Natural killer cell (primary cell): Measurements from ENCODE around the gene ADH4. TPM values are rescaled to one million over a fixed set of nuclear protein-coding genes. Genes with fewer than 3 reads are reported as not detected.

Experiments used
- ATAC-seq, 3 donors: fragments of 150-1000 bp in 2 of 3; fragments of 200-7000 bp in 1 of 3; cut with Tn5 transposase; 1 replicate in 1 of 3; 2 replicates in 2 of 3; pipeline ENCODE4 v1.10.0; 2021; ENCODE audit warnings: mild to moderate bottlenecking in 2 of 3, moderate library complexity in 2 of 3
- DNase-seq, 2 donors: peaks; one replicate each; pipeline versions ENCODE4 v3.0.0 to v3.0.0-alpha.2; 2013 to 2021; ENCODE audit warnings: mixed read lengths in 1 of 2
- H3K27ac ChIP-seq: one replicate; pipeline ENCODE4 v1.5.1; 2013; ENCODE audit warnings: mild to moderate bottlenecking, low read length
- H3K27me3 ChIP-seq: one replicate; pipeline ENCODE4 v1.6.1; 2013; ENCODE audit warnings: low read length; ENCODE audit not compliant: control insufficient read depth, insufficient read depth
- H3K36me3 ChIP-seq: one replicate; pipeline ENCODE4 v1.6.1; 2013; ENCODE audit warnings: low read length; ENCODE audit not compliant: control insufficient read depth, insufficient read depth
- H3K4me1 ChIP-seq: one replicate; pipeline ENCODE4 v1.6.1; 2013; ENCODE audit warnings: low read length; ENCODE audit not compliant: control insufficient read depth, insufficient read depth
- H3K4me3 ChIP-seq: one replicate; pipeline ENCODE4 v1.5.1; 2013; ENCODE audit warnings: low read length
- H3K9me3 ChIP-seq: one replicate; pipeline ENCODE4 v1.6.1; 2013; ENCODE audit warnings: low read length; ENCODE audit not compliant: control insufficient read depth, insufficient read depth
- H3K27ac Mint-ChIP-seq, 2 donors: one replicate each; pipeline ENCODE4 v1.8.0; 2022; ENCODE audit warnings: mild to moderate bottlenecking in 2 of 2, mixed read lengths in 2 of 2, moderate library complexity in 1 of 2
- H3K27me3 Mint-ChIP-seq, 2 donors: one replicate each; pipeline ENCODE4 v1.8.0; 2022; ENCODE audit warnings: low read depth in 2 of 2, mixed read lengths in 2 of 2
- H3K36me3 Mint-ChIP-seq: one replicate; pipeline ENCODE4 v1.8.0; 2022; ENCODE audit warnings: mixed read lengths
- H3K4me1 Mint-ChIP-seq, 2 donors: one replicate each; pipeline ENCODE4 v1.8.0; 2022; ENCODE audit warnings: mixed read lengths in 2 of 2
- H3K4me3 Mint-ChIP-seq: one replicate; pipeline ENCODE4 v1.8.0; 2022; ENCODE audit warnings: mild to moderate bottlenecking, moderate library complexity, mixed read lengths
- H3K9me3 Mint-ChIP-seq, 2 donors: one replicate each; pipeline ENCODE4 v1.8.0; 2022; ENCODE audit warnings: mixed read lengths in 2 of 2
- WGBS: methylation state at CpG from one replicate; pipeline ENCODE4 v1.1.7; 2013; ENCODE audit warnings: missing lambda C conversion rate; ENCODE audit not compliant: insufficient coverage; 5-methylcytosine and 5-hydroxymethylcytosine counted together
- intact Hi-C: fragments of 100-400 bp; cut with micrococcal nuclease; formaldehyde crosslinking; loops from one replicate; pipeline ENCODE4 v1.14.2; 2022
- total RNA-seq, 4 donors: library from RNA; stranded (reverse); fragments of 120-200 nt in 1 of 4; gene quantifications; one replicate each; pipeline versions ENCODE4 v1.2.3 to v1.2.4, GENCODE V29; 2013 to 2022
- TF ChIP-seq, protein P1 (sequence below): fragments of 200-600 bp; IDR thresholded peaks from one replicate; pipeline ENCODE4 v1.8.0; 2022; ENCODE audit warnings: antibody characterized with exemption

Gene ADH4
- total RNA-seq, 3 donors from 2014 or later (not counting 1 experiment from before 2014, with no cell fraction given): not detected

GRCh38 chr4:99126376-99126775 is 17.7 kb downstream of the ADH4 start:
- Mint-ChIP-seq H3K36me3 (no peaks in the 10 kb centered on the region), H3K27ac (no peak overlapping the region), H3K4me1 (no peaks in the 10 kb centered on the region), H3K9me3 (no peaks in the 10 kb centered on the region), H3K27me3 (no peaks in the 10 kb centered on the region), H3K4me3 (no peak overlapping the region)
- DNase-seq (no peak), ATAC-seq (no peak)
- 100% methylated on average over 1 of the region's 1 CpG for WGBS
- no peaks in the 10 kb centered on the region for H3K4me1 ChIP-seq
- H3K27ac ChIP-seq: no peak overlapping the region
- intact Hi-C loops: no loop called here
- H3K27me3 ChIP-seq: no peaks in the 10 kb centered on the region
- TF ChIP-seq, protein P1, sequence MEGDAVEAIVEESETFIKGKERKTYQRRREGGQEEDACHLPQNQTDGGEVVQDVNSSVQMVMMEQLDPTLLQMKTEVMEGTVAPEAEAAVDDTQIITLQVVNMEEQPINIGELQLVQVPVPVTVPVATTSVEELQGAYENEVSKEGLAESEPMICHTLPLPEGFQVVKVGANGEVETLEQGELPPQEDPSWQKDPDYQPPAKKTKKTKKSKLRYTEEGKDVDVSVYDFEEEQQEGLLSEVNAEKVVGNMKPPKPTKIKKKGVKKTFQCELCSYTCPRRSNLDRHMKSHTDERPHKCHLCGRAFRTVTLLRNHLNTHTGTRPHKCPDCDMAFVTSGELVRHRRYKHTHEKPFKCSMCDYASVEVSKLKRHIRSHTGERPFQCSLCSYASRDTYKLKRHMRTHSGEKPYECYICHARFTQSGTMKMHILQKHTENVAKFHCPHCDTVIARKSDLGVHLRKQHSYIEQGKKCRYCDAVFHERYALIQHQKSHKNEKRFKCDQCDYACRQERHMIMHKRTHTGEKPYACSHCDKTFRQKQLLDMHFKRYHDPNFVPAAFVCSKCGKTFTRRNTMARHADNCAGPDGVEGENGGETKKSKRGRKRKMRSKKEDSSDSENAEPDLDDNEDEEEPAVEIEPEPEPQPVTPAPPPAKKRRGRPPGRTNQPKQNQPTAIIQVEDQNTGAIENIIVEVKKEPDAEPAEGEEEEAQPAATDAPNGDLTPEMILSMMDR: no peak
- no peaks in the 10 kb centered on the region for H3K9me3 ChIP-seq
- H3K36me3 ChIP-seq: no peaks in the 10 kb centered on the region
- no peak overlapping the region for H3K4me3 ChIP-seq

DNA sequence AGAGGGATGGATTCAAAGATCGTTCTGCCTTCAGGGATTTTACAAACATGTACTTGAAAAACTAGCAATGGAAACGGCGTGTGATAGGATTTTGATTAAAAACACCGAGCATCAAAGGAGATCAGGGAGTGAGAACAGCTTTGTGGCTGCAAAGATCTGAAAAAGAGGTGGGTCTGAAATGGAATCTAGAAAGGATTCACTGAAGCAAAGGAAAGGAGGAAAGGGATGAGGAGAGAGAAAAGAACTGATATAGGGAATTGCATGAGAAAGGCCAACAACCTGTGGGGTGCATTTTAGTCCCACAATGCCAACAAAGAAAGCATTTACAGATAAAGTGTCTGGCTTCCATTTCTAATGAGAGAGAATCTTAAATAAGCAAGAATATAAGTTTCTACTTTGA is 23.1 kb downstream of the ADH4 start:
- DNase-seq (no peak), ATAC-seq (no peak)
- intact Hi-C loops: no loop called here
- Histone ChIP-seq H3K4me3 (no peak overlapping the region), H3K4me1 (no peaks in the 10 kb centered on the region), H3K27me3 (no peaks in the 10 kb centered on the region), H3K9me3 (no peaks in the 10 kb centered on the region), H3K27ac (no peak overlapping the region), H3K36me3 (no peaks in the 10 kb centered on the region)
- no peaks in the 10 kb centered on the region for H3K4me1 Mint-ChIP-seq
- TF ChIP-seq, protein P1: no peak
- H3K36me3 Mint-ChIP-seq: no peaks in the 10 kb centered on the region
- H3K9me3 Mint-ChIP-seq: no peaks in the 10 kb centered on the region
- H3K4me3 Mint-ChIP-seq: no peak overlapping the region
- WGBS: 93% methylated on average over 4 of the region's 4 CpGs
- H3K27ac Mint-ChIP-seq: no peak overlapping the region
- no peaks in the 10 kb centered on the region for H3K27me3 Mint-ChIP-seq

DNA sequence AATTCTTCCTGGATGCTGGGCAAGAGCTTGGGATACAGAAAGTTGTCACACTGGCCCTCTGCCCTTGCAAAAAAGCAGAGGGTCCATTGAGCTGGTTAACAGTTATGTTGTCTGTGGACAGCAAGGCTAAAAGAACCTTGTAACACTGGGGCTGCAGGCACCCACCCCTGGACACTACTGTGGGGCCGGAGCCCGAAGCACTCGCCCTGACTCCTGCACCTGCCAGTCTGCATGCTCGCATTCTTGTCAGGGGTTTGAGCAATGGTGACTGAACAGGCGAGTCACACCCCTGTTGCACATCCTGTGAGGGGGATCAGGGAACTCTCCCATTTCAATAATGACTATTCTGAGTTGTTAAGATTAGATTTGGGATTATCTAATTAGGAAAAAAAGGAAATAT is 23.6 kb downstream of the ADH4 start:
- ATAC-seq (no peak), DNase-seq (no peak)
- no peaks in the 10 kb centered on the region for H3K4me1 ChIP-seq
- Mint-ChIP-seq H3K27ac (no peak overlapping the region), H3K36me3 (no peaks in the 10 kb centered on the region), H3K27me3 (no peaks in the 10 kb centered on the region), H3K4me3 (no peak overlapping the region), H3K4me1 (no peaks in the 10 kb centered on the region), H3K9me3 (no peaks in the 10 kb centered on the region)
- TF ChIP-seq, protein P1: no peak
- no peaks in the 10 kb centered on the region for H3K36me3 ChIP-seq
- H3K27ac ChIP-seq: no peak overlapping the region
- H3K27me3 ChIP-seq: no peaks in the 10 kb centered on the region
- H3K4me3 ChIP-seq: no peak overlapping the region
- 95% methylated on average over 5 of the region's 5 CpGs for WGBS
- no peaks in the 10 kb centered on the region for H3K9me3 ChIP-seq
- intact Hi-C loops: no loop called here
